ENCODE data around the gene PNPO.

DNA sequence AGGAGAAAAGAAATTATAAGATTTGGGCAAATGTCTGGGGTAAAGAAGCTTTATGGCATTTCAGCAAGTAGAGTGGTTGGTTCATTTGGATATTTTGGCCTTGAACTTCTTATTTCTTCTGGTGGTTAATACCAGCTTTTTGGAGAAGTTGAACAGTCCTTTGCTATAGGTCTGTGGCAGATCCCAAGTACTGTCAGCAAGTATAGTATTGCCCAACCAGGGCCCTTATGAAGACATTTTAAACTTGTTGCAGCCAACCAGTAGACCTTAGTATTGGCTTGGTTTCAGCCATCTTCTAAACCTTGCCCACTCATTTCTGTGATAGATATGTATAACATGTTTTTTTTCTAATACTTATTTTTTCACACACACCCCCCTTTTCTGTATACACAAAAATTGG lies 43.1 kb upstream of the PNPO start:
- TF ChIP-seq CTCF (conservative IDR thresholded peaks at IDR 0.05; ENCODE audit: low read length), result no peak
- TF ChIP-seq EZH2phosphoT487 (IDR thresholded peaks at IDR 0.05; ENCODE audit: borderline replicate concordance), result no peak

All from Loucy (cell line).